SK-N-SH treated with all-trans-retinoic acid at 6 μM for 48 hours (cell line): ENCODE data around the gene RC3H1.
A peak's percentile ranks its signal among the peaks of the same experiment; 100 is the strongest.

Experiments used
- ATAC-seq: fragments of 200-7000 bp; cut with Tn5 transposase; 3 replicates; pipeline ENCODE4 v1.9.1; 2020; ENCODE audit warnings: mild to moderate bottlenecking, moderate library complexity
- ARNTL ChIP-seq: fragments of 450-650 bp; formaldehyde crosslinking; IDR thresholded peaks from 2 replicates; pipeline ENCODE4 v1.5.0; 2020; ENCODE audit warnings: low read depth, mild to moderate bottlenecking, moderate library complexity, borderline replicate concordance
- CSDC2 ChIP-seq: fragments of 250-450 bp; sonication (Bioruptor Pico); IDR thresholded peaks from 2 replicates; pipeline ENCODE4 v1.5.0; 2020; ENCODE audit warnings: mild to moderate bottlenecking, moderate library complexity
- GLIS3 ChIP-seq: fragments of 250-450 bp; sonication (Bioruptor Pico); IDR thresholded peaks from 2 replicates; pipeline ENCODE4 v1.5.0; 2020; ENCODE audit warnings: mild to moderate bottlenecking, moderate library complexity
- ISL1 ChIP-seq: fragments of 250-450 bp; sonication (Bioruptor Pico); IDR thresholded peaks from 2 replicates; pipeline ENCODE4 v2.1.2; 2022; ENCODE audit warnings: mild to moderate bottlenecking, moderate library complexity
- PPARA ChIP-seq: fragments of 250-450 bp; sonication (Bioruptor Pico); IDR thresholded peaks from 2 replicates; pipeline ENCODE4 v1.5.0; 2020; ENCODE audit warnings: mild to moderate bottlenecking, borderline replicate concordance
- RARB ChIP-seq: fragments of 250-450 bp; sonication (Bioruptor Pico); IDR thresholded peaks from 2 replicates; pipeline ENCODE4 v1.8.0; 2021; ENCODE audit warnings: mild to moderate bottlenecking, moderate library complexity
- SNAI2 ChIP-seq: fragments of 250-450 bp; sonication (Bioruptor Pico); IDR thresholded peaks from 2 replicates; pipeline ENCODE4 v1.5.0; 2020; ENCODE audit warnings: mild to moderate bottlenecking, moderate library complexity
- TCF4 ChIP-seq: fragments of 250-450 bp; sonication (Bioruptor Pico); IDR thresholded peaks from 2 replicates; pipeline ENCODE4 v1.8.0; 2021; ENCODE audit warnings: mild to moderate bottlenecking, moderate library complexity, borderline replicate concordance
- TOX ChIP-seq: fragments of 250-450 bp; sonication (Bioruptor Pico); IDR thresholded peaks from 2 replicates; pipeline ENCODE4 v1.8.0; 2021; ENCODE audit warnings: mild to moderate bottlenecking, moderate library complexity, borderline replicate concordance
- ZC3H10 ChIP-seq: fragments of 250-450 bp; sonication (Bioruptor Pico); IDR thresholded peaks from 2 replicates; pipeline ENCODE4 v1.5.1; 2021; ENCODE audit warnings: mild to moderate bottlenecking, moderate library complexity
- ZFP3 ChIP-seq: fragments of 250-450 bp; sonication (Bioruptor Pico); IDR thresholded peaks from 2 replicates; pipeline ENCODE4 v1.5.0; 2020; ENCODE audit warnings: mild to moderate bottlenecking, moderate library complexity
- ZFP30 ChIP-seq: fragments of 450-650 bp; formaldehyde crosslinking; IDR thresholded peaks from 2 replicates; pipeline ENCODE4 v1.5.0; 2022; ENCODE audit warnings: mild to moderate bottlenecking, moderate library complexity
- ZNF565 ChIP-seq: fragments of 450-650 bp; formaldehyde crosslinking; conservative IDR thresholded peaks from 2 replicates; pipeline ENCODE4 v1.5.0; 2020; ENCODE audit warnings: low read depth, mild to moderate bottlenecking, moderate library complexity
- ZNF70 ChIP-seq: fragments of 450-650 bp; formaldehyde crosslinking; IDR thresholded peaks from 2 replicates; pipeline ENCODE4 v1.5.0; 2020; ENCODE audit warnings: mild to moderate bottlenecking, moderate library complexity
- ZNF8 ChIP-seq: fragments of 450-650 bp; formaldehyde crosslinking; IDR thresholded peaks from 2 replicates; pipeline ENCODE4 v1.5.0; 2020; ENCODE audit warnings: mild to moderate bottlenecking, moderate library complexity
- TF ChIP-seq, protein P1 (sequence below): fragments of 250-450 bp; sonication (Bioruptor Pico); IDR thresholded peaks from 2 replicates; pipeline ENCODE4 v1.8.0; 2021; ENCODE audit warnings: low read depth, mild to moderate bottlenecking, moderate library complexity, borderline replicate concordance
- TF ChIP-seq, protein P2 (sequence below): fragments of 250-450 bp; sonication (Bioruptor Pico); IDR thresholded peaks from 2 replicates; pipeline ENCODE4 v1.5.1; 2020; ENCODE audit warnings: low read depth, mild to moderate bottlenecking, moderate library complexity
- TF ChIP-seq, protein P3 (sequence below): fragments of 250-450 bp; sonication (Bioruptor Pico); IDR thresholded peaks from 2 replicates; pipeline ENCODE4 v1.5.1; 2021; ENCODE audit warnings: mild to moderate bottlenecking, moderate library complexity
- TF ChIP-seq, protein P4 (sequence below): fragments of 250-450 bp; sonication (Bioruptor Pico); IDR thresholded peaks from 2 replicates; pipeline ENCODE4 v1.8.0; 2020; ENCODE audit warnings: mild to moderate bottlenecking, moderate library complexity, borderline replicate concordance

RC3H1 gene

DNA sequence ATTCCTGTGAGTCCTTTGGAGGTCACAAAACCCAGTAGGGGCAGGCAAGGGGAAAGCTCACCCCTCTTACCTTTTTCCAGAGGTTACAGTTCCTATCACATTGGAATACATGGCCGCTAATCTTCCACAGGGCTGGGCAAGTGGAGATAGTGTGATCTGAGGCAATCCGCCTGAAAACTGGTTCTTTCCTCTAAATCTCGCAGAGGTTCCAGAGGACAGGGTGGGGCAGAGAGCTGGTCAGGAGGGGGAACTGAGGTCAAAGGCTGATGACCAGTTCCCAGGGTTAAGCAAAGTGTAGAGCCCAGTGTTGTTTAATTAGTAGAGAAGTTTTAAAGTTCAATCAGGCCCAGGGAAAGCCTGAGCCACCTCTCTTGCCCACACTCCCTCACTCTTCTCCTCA lies 105.0 kb downstream of the RC3H1 start, which contains the start of gene SERPINC1:
Gene SERPINC1, minus strand, starts transcription at position 179 of the 400 bp plus-strand sequence. Its CDS starts 68 bp downstream, at position 111.
- TF ChIP-seq ISL1 (no peak), GLIS3 (CRISPR knock-in tag) (no peak), ARNTL (CRISPR knock-in tag) (no peak)
- TF ChIP-seq, protein P1, sequence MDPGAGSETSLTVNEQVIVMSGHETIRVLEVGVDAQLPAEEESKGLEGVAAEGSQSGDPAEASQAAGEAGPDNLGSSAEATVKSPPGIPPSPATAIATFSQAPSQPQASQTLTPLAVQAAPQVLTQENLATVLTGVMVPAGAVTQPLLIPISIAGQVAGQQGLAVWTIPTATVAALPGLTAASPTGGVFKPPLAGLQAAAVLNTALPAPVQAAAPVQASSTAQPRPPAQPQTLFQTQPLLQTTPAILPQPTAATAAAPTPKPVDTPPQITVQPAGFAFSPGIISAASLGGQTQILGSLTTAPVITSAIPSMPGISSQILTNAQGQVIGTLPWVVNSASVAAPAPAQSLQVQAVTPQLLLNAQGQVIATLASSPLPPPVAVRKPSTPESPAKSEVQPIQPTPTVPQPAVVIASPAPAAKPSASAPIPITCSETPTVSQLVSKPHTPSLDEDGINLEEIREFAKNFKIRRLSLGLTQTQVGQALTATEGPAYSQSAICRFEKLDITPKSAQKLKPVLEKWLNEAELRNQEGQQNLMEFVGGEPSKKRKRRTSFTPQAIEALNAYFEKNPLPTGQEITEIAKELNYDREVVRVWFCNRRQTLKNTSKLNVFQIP (CRISPR knock-in tag) = no peak
- TF ChIP-seq, protein P2, sequence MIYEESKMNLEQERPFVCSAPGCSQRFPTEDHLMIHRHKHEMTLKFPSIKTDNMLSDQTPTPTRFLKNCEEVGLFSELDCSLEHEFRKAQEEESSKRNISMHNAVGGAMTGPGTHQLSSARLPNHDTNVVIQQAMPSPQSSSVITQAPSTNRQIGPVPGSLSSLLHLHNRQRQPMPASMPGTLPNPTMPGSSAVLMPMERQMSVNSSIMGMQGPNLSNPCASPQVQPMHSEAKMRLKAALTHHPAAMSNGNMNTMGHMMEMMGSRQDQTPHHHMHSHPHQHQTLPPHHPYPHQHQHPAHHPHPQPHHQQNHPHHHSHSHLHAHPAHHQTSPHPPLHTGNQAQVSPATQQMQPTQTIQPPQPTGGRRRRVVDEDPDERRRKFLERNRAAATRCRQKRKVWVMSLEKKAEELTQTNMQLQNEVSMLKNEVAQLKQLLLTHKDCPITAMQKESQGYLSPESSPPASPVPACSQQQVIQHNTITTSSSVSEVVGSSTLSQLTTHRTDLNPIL (CRISPR knock-in tag) = no peak
- ATAC-seq = no peak

DNA sequence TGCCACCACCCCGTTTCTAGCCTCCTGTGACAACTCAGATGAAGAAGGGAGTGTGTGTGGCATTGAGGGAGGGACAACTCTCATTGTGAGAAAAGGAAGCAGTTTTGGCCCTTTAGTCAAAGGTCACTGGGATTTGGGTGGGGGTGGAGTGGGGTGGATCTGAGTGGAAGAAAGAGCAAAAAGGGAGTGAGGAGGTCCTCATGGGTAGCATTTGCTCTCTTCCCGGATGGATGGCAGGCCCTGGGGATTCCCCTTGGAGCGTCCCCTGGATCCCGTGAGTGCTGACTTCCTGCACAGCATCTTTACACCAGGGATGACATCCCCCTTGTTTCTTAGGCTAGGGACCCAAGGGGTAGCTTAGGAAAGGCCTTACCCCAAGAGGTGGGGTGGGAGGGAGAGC lies 105.5 kb downstream of the RC3H1 start:
- TF ChIP-seq ZC3H10 (CRISPR knock-in tag) (no peak), GLIS3 (CRISPR knock-in tag) (no peak), SNAI2 (CRISPR knock-in tag) (no peak)
- TF ChIP-seq, protein P1 (CRISPR knock-in tag) = no peak
- ATAC-seq = no peak

DNA sequence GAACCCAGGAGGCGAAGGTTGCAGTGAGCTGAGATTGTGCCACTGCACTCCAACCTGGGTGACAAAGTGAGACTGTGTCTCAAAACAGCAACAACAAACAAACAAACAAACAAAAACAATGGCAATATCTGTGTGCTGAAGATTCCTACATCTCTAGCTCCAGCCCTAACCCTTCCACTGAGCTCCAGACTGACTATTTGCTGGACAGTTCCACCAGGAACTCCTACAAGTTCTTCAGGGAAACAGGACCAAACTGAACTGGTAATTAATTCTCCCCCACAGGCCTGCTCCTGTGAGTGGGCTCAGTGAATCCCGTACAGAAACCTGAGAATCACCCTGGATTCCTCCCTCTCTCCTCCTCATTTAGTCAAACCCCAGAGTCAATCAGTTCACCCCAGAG lies 106.6 kb downstream of the RC3H1 start:
- ATAC-seq = no peak

DNA sequence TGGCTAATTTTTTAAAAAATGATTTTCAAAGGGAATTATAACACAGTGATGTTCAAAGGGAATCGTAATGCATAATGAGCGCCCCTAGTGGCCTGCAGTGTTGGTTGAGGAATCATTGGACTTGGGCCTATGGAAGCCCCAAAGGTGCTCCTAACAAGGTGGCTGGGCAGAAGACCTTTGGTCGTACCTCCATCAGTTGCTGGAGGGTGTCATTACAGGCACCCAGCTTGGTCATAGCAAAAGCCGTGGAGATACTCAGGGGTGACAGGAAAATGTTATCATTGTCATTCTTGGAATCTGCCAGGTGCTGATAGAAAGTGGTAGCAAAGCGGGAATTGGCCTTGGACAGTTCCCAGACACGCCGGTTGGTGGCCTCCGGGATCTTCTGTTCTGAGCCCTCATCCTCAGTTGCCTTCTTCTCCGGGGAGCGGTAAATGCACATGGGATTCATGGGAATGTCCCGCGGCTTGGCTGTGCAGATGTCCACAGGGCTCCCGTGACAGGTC lies 107.7 kb downstream of the RC3H1 start:
- TF ChIP-seq ZC3H10 (CRISPR knock-in tag) = no peak
- no peak for TF ChIP-seq PPARA (CRISPR knock-in tag)
- no peak for TF ChIP-seq RARB
- TF ChIP-seq, protein P2 (CRISPR knock-in tag) = no peak
- no peak for TF ChIP-seq ZNF8
- no peak for TF ChIP-seq GLIS3 (CRISPR knock-in tag)
- TF ChIP-seq TOX = no peak
- no peak for TF ChIP-seq TCF4
- TF ChIP-seq CSDC2 = no peak
- TF ChIP-seq ZNF565 = no peak
- TF ChIP-seq ZFP30 (CRISPR knock-in tag) = no peak
- TF ChIP-seq, protein P3, sequence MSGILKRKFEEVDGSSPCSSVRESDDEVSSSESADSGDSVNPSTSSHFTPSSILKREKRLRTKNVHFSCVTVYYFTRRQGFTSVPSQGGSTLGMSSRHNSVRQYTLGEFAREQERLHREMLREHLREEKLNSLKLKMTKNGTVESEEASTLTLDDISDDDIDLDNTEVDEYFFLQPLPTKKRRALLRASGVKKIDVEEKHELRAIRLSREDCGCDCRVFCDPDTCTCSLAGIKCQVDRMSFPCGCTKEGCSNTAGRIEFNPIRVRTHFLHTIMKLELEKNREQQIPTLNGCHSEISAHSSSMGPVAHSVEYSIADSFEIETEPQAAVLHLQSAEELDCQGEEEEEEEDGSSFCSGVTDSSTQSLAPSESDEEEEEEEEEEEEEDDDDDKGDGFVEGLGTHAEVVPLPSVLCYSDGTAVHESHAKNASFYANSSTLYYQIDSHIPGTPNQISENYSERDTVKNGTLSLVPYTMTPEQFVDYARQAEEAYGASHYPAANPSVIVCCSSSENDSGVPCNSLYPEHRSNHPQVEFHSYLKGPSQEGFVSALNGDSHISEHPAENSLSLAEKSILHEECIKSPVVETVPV (CRISPR knock-in tag) = no peak
- TF ChIP-seq, protein P4, sequence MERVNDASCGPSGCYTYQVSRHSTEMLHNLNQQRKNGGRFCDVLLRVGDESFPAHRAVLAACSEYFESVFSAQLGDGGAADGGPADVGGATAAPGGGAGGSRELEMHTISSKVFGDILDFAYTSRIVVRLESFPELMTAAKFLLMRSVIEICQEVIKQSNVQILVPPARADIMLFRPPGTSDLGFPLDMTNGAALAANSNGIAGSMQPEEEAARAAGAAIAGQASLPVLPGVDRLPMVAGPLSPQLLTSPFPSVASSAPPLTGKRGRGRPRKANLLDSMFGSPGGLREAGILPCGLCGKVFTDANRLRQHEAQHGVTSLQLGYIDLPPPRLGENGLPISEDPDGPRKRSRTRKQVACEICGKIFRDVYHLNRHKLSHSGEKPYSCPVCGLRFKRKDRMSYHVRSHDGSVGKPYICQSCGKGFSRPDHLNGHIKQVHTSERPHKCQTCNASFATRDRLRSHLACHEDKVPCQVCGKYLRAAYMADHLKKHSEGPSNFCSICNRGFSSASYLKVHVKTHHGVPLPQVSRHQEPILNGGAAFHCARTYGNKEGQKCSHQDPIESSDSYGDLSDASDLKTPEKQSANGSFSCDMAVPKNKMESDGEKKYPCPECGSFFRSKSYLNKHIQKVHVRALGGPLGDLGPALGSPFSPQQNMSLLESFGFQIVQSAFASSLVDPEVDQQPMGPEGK = no peak
- no peak for TF ChIP-seq ZNF70 (CRISPR knock-in tag)
- TF ChIP-seq ARNTL (CRISPR knock-in tag) = no peak
- TF ChIP-seq, protein P1 (CRISPR knock-in tag) = no peak
- no peak for TF ChIP-seq ISL1
- no peak for TF ChIP-seq ZFP3 (CRISPR knock-in tag)
- TF ChIP-seq SNAI2 (CRISPR knock-in tag) = no peak
- ATAC-seq = peak; percentile 89

More for the DNA sequence above, 106.6 kb downstream of the RC3H1 start:
- TF ChIP-seq GLIS3 (CRISPR knock-in tag) = no peak
